ENCODE results near the gene LIMK1.
A peak's percentile ranks its signal among the peaks of the same experiment; 100 is the strongest.

Gene LIMK1

DNA sequence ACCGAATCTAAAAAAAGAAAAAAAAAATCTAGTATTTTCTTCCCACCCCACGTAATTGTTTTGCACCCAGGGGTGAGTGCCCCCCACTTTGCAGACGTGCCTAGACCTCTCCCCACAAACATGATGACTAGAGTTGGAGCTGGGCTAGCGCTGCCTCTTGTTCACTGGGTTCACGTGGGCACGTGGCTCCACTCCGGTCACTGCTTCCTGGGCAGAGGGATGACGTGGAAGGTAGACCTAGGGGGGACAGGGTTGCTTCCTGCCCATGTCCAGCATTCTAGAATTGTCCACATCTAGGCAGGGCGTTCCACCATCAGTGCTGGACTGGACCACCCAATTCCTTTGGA is 861 bp upstream of the LIMK1 start:
- H3K36me3 ChIP-seq, result no peaks in the 10 kb centered on the region
- H3K4me1 ChIP-seq (ENCODE audit: control insufficient read depth in 1 of 2, insufficient read depth in 1 of 2, low read depth in 1 of 2, low read length in 1 of 2), result peaks cover 12 to 16% of the 10 kb centered on the region in 2 experiments
- no peak overlapping the region for H3K27ac ChIP-seq
- H3K4me3 ChIP-seq (ENCODE audit: low read depth in 1 of 2, low read length in 1 of 2), result peak overlapping the region in 1 of 2 experiments; percentile 57
- peaks cover 15% of the 10 kb centered on the region for H3K27me3 ChIP-seq
- TF ChIP-seq, protein P1, sequence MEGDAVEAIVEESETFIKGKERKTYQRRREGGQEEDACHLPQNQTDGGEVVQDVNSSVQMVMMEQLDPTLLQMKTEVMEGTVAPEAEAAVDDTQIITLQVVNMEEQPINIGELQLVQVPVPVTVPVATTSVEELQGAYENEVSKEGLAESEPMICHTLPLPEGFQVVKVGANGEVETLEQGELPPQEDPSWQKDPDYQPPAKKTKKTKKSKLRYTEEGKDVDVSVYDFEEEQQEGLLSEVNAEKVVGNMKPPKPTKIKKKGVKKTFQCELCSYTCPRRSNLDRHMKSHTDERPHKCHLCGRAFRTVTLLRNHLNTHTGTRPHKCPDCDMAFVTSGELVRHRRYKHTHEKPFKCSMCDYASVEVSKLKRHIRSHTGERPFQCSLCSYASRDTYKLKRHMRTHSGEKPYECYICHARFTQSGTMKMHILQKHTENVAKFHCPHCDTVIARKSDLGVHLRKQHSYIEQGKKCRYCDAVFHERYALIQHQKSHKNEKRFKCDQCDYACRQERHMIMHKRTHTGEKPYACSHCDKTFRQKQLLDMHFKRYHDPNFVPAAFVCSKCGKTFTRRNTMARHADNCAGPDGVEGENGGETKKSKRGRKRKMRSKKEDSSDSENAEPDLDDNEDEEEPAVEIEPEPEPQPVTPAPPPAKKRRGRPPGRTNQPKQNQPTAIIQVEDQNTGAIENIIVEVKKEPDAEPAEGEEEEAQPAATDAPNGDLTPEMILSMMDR (IDR thresholded peaks at IDR 0.05), result no peak
- no peaks in the 10 kb centered on the region for H3K9me3 ChIP-seq

DNA sequence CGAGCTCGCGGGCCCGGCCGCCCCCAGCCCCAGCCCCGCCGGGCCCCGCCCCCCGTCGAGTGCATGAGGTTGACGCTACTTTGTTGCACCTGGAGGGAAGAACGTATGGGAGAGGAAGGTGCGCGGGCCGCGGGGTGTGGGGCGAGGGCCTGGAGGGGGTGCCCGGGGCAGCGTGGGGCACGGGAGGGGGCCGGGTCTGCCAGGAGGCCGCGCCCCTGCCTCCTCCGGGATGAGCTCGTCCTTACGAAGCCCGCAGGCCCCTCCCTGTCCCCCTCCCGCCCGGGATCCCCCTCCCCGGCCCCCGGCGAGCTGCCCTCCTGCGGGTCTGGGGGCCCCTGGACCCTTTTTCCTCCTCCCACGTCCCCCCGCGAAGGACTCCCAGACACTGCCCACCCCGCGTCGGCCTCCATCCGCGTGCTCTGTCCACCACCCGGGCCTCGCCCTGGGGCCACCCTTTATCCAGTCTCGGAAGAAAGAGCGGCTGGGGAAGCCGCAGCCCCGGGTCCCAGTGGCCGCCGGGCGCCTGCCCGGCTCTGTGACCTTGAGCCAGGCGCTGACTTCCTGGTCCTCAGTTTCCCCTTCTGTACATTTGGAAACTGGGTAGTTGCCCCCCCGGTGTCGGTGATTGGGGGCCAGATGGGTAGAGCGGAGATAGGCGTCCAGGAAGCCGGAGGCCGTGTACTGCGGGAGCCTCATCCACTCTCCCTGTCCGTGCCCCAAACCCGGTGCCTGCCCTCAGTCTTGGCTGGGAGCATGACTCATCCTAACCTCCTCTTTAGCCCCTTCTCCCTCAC is 521 bp downstream of the LIMK1 start:
- Histone ChIP-seq H3K36me3 (no peaks in the 10 kb centered on the region), H3K4me3 (ENCODE audit: low read depth in 1 of 2, low read length in 1 of 2) (peak overlapping the region; percentile 61 to 80), H3K27ac (peak overlapping the region; percentile 32), H3K4me1 (ENCODE audit: control insufficient read depth in 1 of 2, insufficient read depth in 1 of 2, low read depth in 1 of 2, low read length in 1 of 2) (peaks cover 12 to 16% of the 10 kb centered on the region in 2 experiments), H3K27me3 (peaks cover 15% of the 10 kb centered on the region), H3K9me3 (no peaks in the 10 kb centered on the region)
- TF ChIP-seq, protein P1 (IDR thresholded peaks at IDR 0.05), result no peak

DNA sequence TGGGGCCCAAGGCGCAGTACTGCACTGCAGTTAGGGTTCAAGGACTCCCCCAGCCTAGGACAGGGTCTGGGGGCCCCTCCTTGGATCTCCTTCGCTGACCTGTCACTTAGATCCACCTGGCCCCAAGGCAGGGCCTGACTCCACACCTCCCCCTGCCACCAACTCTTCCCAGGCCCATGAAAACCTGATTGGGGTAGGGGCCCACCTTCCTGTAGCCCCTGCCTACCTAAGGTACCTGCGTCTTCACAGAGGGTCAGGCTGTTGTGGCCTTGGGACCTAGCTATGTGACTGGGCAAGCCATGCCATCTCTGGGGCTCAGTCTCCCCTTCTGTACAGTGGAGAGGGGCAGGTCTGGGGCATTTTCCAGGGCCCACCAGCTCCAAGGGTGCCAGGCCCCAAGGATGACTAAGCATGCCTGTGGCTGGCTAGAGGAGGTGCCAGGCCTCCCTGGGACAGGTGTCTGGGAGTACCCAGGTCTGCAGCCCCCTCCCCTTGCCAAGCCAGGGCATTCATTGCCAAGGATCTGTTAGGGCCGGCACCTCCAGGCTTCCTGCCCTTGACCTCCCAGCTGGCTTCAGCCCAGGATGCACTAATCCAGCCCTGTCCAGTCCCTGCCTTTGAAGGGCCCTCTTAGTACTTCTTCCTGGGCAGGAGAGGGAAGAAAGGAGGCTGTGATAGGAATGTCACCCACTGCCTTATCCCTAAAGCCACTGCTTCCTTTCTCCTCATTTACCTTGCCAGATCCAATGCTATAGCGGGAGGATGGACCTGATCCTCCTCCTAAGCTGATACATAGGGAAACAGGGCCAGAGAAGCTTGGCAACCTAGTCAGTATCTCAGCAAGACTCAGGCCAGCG is 1.3 kb downstream of the LIMK1 start:
- Histone ChIP-seq H3K4me1 (ENCODE audit: control insufficient read depth in 1 of 2, insufficient read depth in 1 of 2, low read depth in 1 of 2, low read length in 1 of 2) (peaks cover 12 to 16% of the 10 kb centered on the region in 2 experiments), H3K27me3 (peaks cover 15% of the 10 kb centered on the region), H3K4me3 (ENCODE audit: low read depth in 1 of 2, low read length in 1 of 2) (peak overlapping the region; percentile 61 to 80), H3K36me3 (no peaks in the 10 kb centered on the region), H3K9me3 (no peaks in the 10 kb centered on the region), H3K27ac (no peak overlapping the region)
- TF ChIP-seq, protein P1 (IDR thresholded peaks at IDR 0.05), result no peak

DNA sequence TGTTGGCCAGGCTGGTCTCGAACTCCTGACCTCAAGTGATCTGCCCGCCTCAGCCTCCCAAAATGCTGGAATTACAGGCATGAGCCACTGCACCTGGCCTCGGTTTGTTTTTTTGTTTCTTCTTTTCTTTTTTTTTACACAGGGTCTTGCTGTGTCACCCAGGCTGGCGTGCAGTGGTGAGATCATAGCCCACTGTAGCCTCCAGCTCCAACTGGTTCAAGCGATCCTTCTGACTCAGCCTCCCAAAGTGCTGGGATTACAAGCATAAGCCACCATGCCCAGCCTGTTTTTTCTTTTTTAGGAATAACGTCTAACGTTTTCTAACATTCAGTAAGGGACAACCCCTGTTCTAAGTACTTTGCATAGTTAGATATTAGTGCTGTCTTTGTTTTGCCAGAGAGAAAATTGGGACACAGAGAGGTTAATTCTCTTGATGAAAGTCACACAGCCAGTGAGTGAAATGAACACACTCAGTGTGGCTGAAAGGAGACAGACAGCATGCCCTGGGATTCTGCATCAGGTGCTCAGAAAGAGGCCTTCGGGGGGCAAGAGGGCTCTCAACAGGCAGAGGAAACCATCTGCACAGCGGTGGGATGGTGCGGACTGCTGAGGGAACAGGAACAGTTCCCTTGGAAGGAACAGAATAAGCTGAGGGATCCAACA is 4.3 kb downstream of the LIMK1 start:
- Histone ChIP-seq H3K27ac (no peak overlapping the region), H3K27me3 (peaks cover 15% of the 10 kb centered on the region), H3K36me3 (no peaks in the 10 kb centered on the region), H3K4me3 (ENCODE audit: low read depth in 1 of 2, low read length in 1 of 2) (no peak overlapping the region), H3K9me3 (no peaks in the 10 kb centered on the region), H3K4me1 (ENCODE audit: control insufficient read depth in 1 of 2, insufficient read depth in 1 of 2, low read depth in 1 of 2, low read length in 1 of 2) (peaks cover 18 to 21% of the 10 kb centered on the region in 2 experiments)
- TF ChIP-seq, protein P1 (IDR thresholded peaks at IDR 0.05), result no peak

DNA sequence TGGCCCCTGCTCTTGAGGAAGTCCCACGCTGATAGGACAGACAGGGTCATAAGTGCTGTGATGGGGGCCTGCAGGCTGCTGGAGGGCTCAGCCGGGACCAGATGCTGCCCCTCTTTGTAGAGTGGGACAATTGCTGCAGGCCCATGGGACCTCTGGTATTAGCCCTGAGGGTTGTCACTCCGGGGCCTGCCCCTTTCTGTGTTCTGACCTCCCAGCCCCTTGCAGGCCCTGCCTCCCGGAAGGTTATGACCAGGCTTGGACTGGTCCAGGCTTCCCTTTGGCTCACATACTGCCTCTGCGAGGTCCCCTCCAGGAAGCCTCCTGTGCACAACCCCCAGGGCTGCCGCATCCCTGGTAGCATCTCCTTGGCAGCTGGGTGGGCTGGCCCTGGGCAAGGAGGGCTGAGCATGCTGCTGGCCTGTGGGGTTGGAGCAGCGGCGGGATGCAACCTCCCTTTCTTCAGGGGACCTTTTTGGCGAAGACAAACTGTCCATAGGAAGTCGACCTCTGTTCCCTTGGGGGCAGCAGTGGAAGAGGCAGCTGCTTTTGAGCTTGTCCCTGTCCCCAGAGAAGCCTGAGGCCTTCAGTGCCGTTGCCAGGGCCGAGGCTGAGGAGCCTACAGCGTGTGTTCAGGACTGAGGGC is 8.8 kb downstream of the LIMK1 start:
- Histone ChIP-seq H3K4me3 (ENCODE audit: low read depth in 1 of 2, low read length in 1 of 2) (no peak overlapping the region), H3K4me1 (ENCODE audit: control insufficient read depth in 1 of 2, insufficient read depth in 1 of 2, low read depth in 1 of 2, low read length in 1 of 2) (peaks cover 28% of the 10 kb centered on the region in 2 experiments), H3K27ac (peak overlapping the region; percentile 77), H3K27me3 (no peaks in the 10 kb centered on the region), H3K36me3 (no peaks in the 10 kb centered on the region), H3K9me3 (no peaks in the 10 kb centered on the region)
- TF ChIP-seq, protein P1 (IDR thresholded peaks at IDR 0.05), result no peak

Measured in neutrophil (primary cell).